ENCODE data around the gene PHF20.
"Not testable (repeated sequence)": the region's sequence is repeated elsewhere in the genome, so short reads cannot be mapped to it uniquely, and the experiment has no call there.

The PHF20 gene

DNA sequence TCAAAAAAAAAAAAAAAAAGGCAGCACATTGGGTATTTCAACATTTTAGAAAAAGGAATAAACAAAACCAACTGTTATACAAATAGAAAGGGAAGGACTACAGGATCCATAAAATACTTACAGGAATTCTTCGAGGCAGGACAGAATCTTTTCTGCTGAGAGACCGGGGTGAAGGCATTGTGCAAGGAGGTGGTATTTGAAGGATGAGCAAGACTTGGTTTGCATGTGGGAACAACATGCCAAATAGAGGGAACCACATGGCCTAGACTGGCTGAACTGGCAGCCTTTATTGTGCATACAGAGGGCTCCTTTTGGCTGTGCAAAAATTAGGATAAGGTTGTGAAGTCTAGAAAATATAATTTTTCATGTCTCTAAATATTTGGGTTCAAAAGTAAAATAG, 119.6 kb downstream of the PHF20 start:
- TF ChIP-seq YY1 (IDR thresholded peaks at IDR 0.05; ENCODE audit: insufficient read depth, insufficient read length) = no peak
- no peak for TF ChIP-seq SUZ12 (IDR thresholded peaks at IDR 0.05; ENCODE audit: extremely low read depth, insufficient read depth, insufficient read length)
- TF ChIP-seq ZNF274 (IDR thresholded peaks at IDR 0.05; ENCODE audit: low read depth, low read length) = no peak
- Histone ChIP-seq H3K9ac (ENCODE audit: insufficient read length, low read depth) (no peak overlapping the region), H3K4me3 (ENCODE audit: insufficient read length, low read depth) (no peak overlapping the region), H3K9me3 (ENCODE audit: insufficient read depth, low read length) (no peaks in the 10 kb centered on the region), H3K27me3 (ENCODE audit: insufficient read depth, insufficient read length) (no peaks in the 10 kb centered on the region), H3K36me3 (ENCODE audit: insufficient read depth, insufficient read length, low read length) (peaks cover 9% of the 10 kb centered on the region), H3K4me1 (ENCODE audit: insufficient read depth, insufficient read length) (no peaks in the 10 kb centered on the region)
- DNase-seq (ENCODE audit: low read depth, low spot score) = no peak

DNA sequence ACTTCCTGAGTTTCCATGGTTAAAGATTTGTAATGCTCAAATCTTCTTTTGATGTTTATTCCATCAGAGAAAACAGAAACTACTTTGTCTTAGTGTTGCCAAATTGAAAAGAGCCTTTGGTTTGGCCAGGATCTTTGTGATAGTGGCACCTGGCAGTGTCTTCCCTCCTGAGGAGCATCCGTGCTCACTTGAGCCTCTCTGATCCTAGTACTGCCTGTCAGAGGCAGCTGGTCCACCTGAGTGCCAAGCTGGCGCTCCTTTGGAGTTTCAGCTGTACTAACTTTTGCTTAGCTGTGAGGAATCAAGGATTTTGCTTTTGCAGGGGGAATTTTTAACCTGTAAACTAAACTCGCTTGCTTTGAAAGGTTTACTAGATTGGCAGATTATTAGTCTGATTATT, 121.1 kb downstream of the PHF20 start:
- no peak overlapping the region for H3K4me3 ChIP-seq (ENCODE audit: insufficient read length, low read depth)
- no peaks in the 10 kb centered on the region for H3K4me1 ChIP-seq (ENCODE audit: insufficient read depth, insufficient read length)
- H3K27me3 ChIP-seq (ENCODE audit: insufficient read depth, insufficient read length) = no peaks in the 10 kb centered on the region
- TF ChIP-seq SUZ12 (IDR thresholded peaks at IDR 0.05; ENCODE audit: extremely low read depth, insufficient read depth, insufficient read length) (no peak), ZNF274 (IDR thresholded peaks at IDR 0.05; ENCODE audit: low read depth, low read length) (no peak), YY1 (IDR thresholded peaks at IDR 0.05; ENCODE audit: insufficient read depth, insufficient read length) (no peak)
- DNase-seq (ENCODE audit: low read depth, low spot score) = no peak
- H3K36me3 ChIP-seq (ENCODE audit: insufficient read depth, insufficient read length, low read length) = peaks cover 4% of the 10 kb centered on the region
- no peak overlapping the region for H3K9ac ChIP-seq (ENCODE audit: insufficient read length, low read depth)
- no peaks in the 10 kb centered on the region for H3K9me3 ChIP-seq (ENCODE audit: insufficient read depth, low read length)

DNA sequence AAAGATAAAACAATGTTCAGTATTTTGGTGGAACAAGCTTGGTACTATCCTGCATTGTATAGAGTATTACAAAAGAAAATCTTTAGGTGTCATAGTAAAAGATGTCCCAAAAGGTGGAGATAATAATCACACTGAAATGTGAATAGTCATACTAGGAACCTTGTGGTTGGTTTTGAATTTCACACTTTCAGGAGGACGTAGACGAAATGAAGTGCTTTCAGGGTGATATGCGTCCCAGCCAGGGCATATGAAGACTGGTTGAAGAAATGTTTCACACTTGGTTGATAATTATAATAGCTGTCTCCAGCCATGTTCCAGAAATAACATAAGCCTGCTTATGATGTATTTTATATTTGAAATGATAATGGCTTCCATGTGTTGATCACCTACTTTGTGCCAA, 122.1 kb downstream of the PHF20 start:
- no peak for TF ChIP-seq ZNF274 (IDR thresholded peaks at IDR 0.05; ENCODE audit: low read depth, low read length)
- TF ChIP-seq SUZ12 (IDR thresholded peaks at IDR 0.05; ENCODE audit: extremely low read depth, insufficient read depth, insufficient read length) = no peak
- no peak for TF ChIP-seq YY1 (IDR thresholded peaks at IDR 0.05; ENCODE audit: insufficient read depth, insufficient read length)

GRCh38 chr20:35895516-35895915, 123.7 kb downstream of the PHF20 start:
- not testable (repeated sequence) for H3K9ac ChIP-seq (ENCODE audit: insufficient read length, low read depth); H3K4me1 ChIP-seq (ENCODE audit: insufficient read depth, insufficient read length); H3K27me3 ChIP-seq (ENCODE audit: insufficient read depth, insufficient read length); DNase-seq (ENCODE audit: low read depth, low spot score); H3K9me3 ChIP-seq (ENCODE audit: insufficient read depth, low read length); H3K4me3 ChIP-seq (ENCODE audit: insufficient read length, low read depth)
- peaks cover 11% of the 10 kb centered on the region for H3K36me3 ChIP-seq (ENCODE audit: insufficient read depth, insufficient read length, low read length)

More for the DNA sequence above, 122.1 kb downstream of the PHF20 start:
- no peaks in the 10 kb centered on the region for H3K9me3 ChIP-seq (ENCODE audit: insufficient read depth, low read length)
- H3K9ac ChIP-seq (ENCODE audit: insufficient read length, low read depth) = no peak overlapping the region
- no peak for DNase-seq (ENCODE audit: low read depth, low spot score)
- H3K27me3 ChIP-seq (ENCODE audit: insufficient read depth, insufficient read length) = no peaks in the 10 kb centered on the region
- H3K36me3 ChIP-seq (ENCODE audit: insufficient read depth, insufficient read length, low read length) = peaks cover 4% of the 10 kb centered on the region
- no peak overlapping the region for H3K4me3 ChIP-seq (ENCODE audit: insufficient read length, low read depth)
- H3K4me1 ChIP-seq (ENCODE audit: insufficient read depth, insufficient read length) = no peaks in the 10 kb centered on the region

GRCh38 chr20:35899064-35899463, 127.2 kb downstream of the PHF20 start:
- Histone ChIP-seq H3K36me3 (ENCODE audit: insufficient read depth, insufficient read length, low read length) (peaks cover 15% of the 10 kb centered on the region), H3K9ac (ENCODE audit: insufficient read length, low read depth) (no peak overlapping the region)
- TF ChIP-seq SUZ12 (IDR thresholded peaks at IDR 0.05; ENCODE audit: extremely low read depth, insufficient read depth, insufficient read length) (no peak), ZNF274 (IDR thresholded peaks at IDR 0.05; ENCODE audit: low read depth, low read length) (no peak), YY1 (IDR thresholded peaks at IDR 0.05; ENCODE audit: insufficient read depth, insufficient read length) (no peak)

DNA sequence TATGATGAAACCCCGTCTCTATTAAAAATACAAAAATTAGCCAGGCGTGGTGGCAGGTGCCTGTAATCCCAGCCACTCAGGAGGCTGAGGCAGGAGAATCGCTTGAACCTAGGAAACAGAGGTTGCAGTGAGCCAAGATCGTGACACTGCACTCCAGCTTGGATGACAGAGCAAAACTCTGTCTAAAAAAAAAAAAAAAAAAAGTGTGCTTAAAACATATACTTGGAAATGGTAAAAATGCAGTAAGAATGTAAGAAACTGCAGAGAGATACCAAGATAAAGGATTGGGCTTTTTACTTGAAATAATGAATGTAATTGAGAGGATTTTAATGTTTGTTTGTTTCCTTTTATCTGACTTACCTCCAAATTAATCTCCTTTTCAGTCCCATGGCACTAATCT, 129.4 kb downstream of the PHF20 start:
- H3K9me3 ChIP-seq (ENCODE audit: insufficient read depth, low read length); H3K27me3 ChIP-seq (ENCODE audit: insufficient read depth, insufficient read length); H3K4me1 ChIP-seq (ENCODE audit: insufficient read depth, insufficient read length); DNase-seq (ENCODE audit: low read depth, low spot score); H3K4me3 ChIP-seq (ENCODE audit: insufficient read length, low read depth); H3K9ac ChIP-seq (ENCODE audit: insufficient read length, low read depth): not testable (repeated sequence)
- peaks cover 14% of the 10 kb centered on the region for H3K36me3 ChIP-seq (ENCODE audit: insufficient read depth, insufficient read length, low read length)

More at GRCh38 chr20:35899064-35899463, 127.2 kb downstream of the PHF20 start:
- Histone ChIP-seq H3K4me1 (ENCODE audit: insufficient read depth, insufficient read length) (no peaks in the 10 kb centered on the region), H3K4me3 (ENCODE audit: insufficient read length, low read depth) (no peak overlapping the region), H3K27me3 (ENCODE audit: insufficient read depth, insufficient read length) (no peaks in the 10 kb centered on the region), H3K9me3 (ENCODE audit: insufficient read depth, low read length) (peaks cover 7% of the 10 kb centered on the region; the same call in 1 of the 2 replicates)
- DNase-seq (ENCODE audit: low read depth, low spot score) = no peak

- TF ChIP-seq ZNF274 (IDR thresholded peaks at IDR 0.05; ENCODE audit: low read depth, low read length) = no peak
- no peak for TF ChIP-seq YY1 (IDR thresholded peaks at IDR 0.05; ENCODE audit: insufficient read depth, insufficient read length)
- H3K4me1 ChIP-seq (ENCODE audit: insufficient read depth, insufficient read length) = no peaks in the 10 kb centered on the region
- no peak for DNase-seq (ENCODE audit: low read depth, low spot score)
- no peaks in the 10 kb centered on the region for H3K27me3 ChIP-seq (ENCODE audit: insufficient read depth, insufficient read length)
- H3K36me3 ChIP-seq (ENCODE audit: insufficient read depth, insufficient read length, low read length) = peaks cover 18% of the 10 kb centered on the region
- peaks cover 7% of the 10 kb centered on the region; the same call in 1 of the 2 replicates for H3K9me3 ChIP-seq (ENCODE audit: insufficient read depth, low read length)
- H3K4me3 ChIP-seq (ENCODE audit: insufficient read length, low read depth) = no peak overlapping the region
- no peak overlapping the region for H3K9ac ChIP-seq (ENCODE audit: insufficient read length, low read depth)
Measured at GRCh38 chr20:35901678-35902544, 130.1 kb downstream of the PHF20 start.
